ENCODE results near the gene RET.

Gene RET

GRCh38 chr10:43065761-43066160, 11.1 kb upstream of the RET start:
- Mint-ChIP-seq H3K4me1 (no peaks in the 10 kb centered on the region), H3K9me3 (no peaks in the 10 kb centered on the region), H3K27me3 (no peaks in the 10 kb centered on the region), H3K27ac (peak overlapping the region in 1 of 2 donors; percentile 74), H3K4me3 (no peak overlapping the region)
- DNase-seq (no peak), ATAC-seq (no peak)

- H3K4me3 Mint-ChIP-seq: no peak overlapping the region
- DNase-seq: no peak
- ATAC-seq: no peak
- no peak overlapping the region for H3K27ac Mint-ChIP-seq
- H3K27me3 Mint-ChIP-seq: no peaks in the 10 kb centered on the region
- no peaks in the 10 kb centered on the region for H3K9me3 Mint-ChIP-seq
- no peaks in the 10 kb centered on the region for H3K4me1 Mint-ChIP-seq
Measured at GRCh38 chr10:43066481-43066880, 10.4 kb upstream of the RET start.

DNA sequence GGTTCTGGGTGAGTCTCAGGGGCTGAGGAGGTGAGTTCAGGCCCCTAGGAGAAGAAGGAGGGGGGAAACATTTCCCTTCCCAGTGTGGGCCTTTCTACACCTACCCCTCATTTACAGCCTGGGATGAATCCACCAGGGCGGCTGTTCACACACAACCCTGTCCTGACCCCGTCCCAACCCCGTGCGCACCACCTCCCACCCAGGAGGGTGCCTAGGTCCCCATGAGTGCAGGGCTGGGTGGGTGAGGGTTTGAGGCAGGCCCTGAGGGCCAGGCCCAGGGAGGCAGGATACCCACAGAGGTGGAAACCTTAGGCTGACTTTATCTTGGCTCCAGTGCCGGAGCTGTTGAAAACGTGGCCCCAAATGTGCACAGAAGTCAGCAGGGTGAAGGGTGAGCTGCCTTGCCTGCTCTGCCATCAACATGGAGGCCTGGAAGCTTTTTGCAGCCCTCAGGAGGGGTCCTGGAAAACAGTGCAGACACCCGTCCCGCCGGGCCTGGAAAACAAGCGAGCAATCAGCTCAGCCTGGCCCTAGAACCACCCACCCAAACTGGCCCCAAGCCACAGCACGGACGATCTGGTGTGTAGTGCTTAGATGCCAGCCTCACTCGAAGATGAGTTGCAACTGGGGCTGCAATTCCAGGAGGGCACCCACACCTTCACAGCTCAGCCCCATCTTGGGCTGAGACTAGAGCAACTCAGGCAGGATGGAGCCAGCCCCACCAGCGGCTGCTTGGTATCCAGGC, 9.3 kb upstream of the RET start:
- Mint-ChIP-seq H3K27me3 (peaks cover 2% of the 10 kb centered on the region), H3K4me3 (no peak overlapping the region), H3K27ac (no peak overlapping the region), H3K9me3 (no peaks in the 10 kb centered on the region), H3K4me1 (no peaks in the 10 kb centered on the region)
- ATAC-seq (peak; percentile 34), DNase-seq (no peak)

GRCh38 chr10:43068136-43068395, 8.8 kb upstream of the RET start:
- peaks cover 7% of the 10 kb centered on the region for H3K27me3 Mint-ChIP-seq
- ATAC-seq (no peak), DNase-seq (no peak)
- no peaks in the 10 kb centered on the region for H3K9me3 Mint-ChIP-seq
- H3K4me1 Mint-ChIP-seq: no peaks in the 10 kb centered on the region
- H3K4me3 Mint-ChIP-seq: no peak overlapping the region
- H3K27ac Mint-ChIP-seq: no peak overlapping the region

GRCh38 chr10:43068471-43069210, 8.2 kb upstream of the RET start:
- Mint-ChIP-seq H3K4me3 (no peak overlapping the region), H3K9me3 (no peaks in the 10 kb centered on the region), H3K27me3 (peaks cover 11% of the 10 kb centered on the region), H3K27ac (no peak overlapping the region), H3K4me1 (no peaks in the 10 kb centered on the region)
- DNase-seq: no peak
- ATAC-seq: no peak

DNA sequence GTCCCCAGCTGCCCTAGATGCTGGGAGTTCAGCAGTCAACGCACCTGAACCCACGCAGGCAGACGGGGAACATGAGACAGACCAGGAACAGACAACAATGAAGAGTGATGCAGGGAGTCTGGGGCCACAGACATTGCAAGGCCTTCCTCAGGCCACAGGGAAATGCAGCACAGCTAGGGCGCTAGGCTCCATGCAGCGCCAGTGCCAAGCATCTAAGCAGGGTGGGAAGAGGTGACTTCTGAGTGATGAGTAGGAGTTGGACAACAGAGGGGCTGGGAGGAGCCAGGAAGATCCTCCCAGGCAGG, 7.7 kb upstream of the RET start:
- H3K27me3 Mint-ChIP-seq: peaks cover 11% of the 10 kb centered on the region
- DNase-seq (no peak), ATAC-seq (no peak)
- no peak overlapping the region for H3K4me3 Mint-ChIP-seq
- H3K4me1 Mint-ChIP-seq: no peaks in the 10 kb centered on the region
- H3K9me3 Mint-ChIP-seq: no peaks in the 10 kb centered on the region
- H3K27ac Mint-ChIP-seq: no peak overlapping the region

DNA sequence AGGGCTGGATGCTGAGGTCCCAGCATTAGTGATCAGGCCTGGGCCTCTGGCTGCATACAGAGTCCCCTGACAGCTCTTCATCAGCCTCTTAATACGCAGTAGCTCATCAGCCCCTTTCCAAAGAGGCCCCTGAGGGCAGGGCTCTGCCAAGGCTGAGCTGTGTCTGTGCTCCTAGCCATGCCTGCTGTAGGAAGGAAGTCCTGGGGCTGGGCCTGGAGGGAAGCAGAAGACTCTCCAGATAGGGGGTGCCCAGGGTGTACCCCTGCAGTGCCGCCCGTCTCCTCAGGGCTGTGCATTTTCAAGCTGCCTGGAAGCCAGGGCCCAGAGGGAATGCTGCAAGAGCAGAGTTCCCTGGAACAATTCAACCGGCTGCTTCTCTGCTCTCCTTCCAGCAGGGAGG, 7.3 kb upstream of the RET start:
- no peak for DNase-seq
- Mint-ChIP-seq H3K27ac (no peak overlapping the region), H3K4me3 (no peak overlapping the region), H3K9me3 (no peaks in the 10 kb centered on the region), H3K4me1 (no peaks in the 10 kb centered on the region), H3K27me3 (peaks cover 11% of the 10 kb centered on the region)
- ATAC-seq: no peak

- no peak for DNase-seq
- no peaks in the 10 kb centered on the region for H3K4me1 Mint-ChIP-seq
- peaks cover 19% of the 10 kb centered on the region for H3K27me3 Mint-ChIP-seq
- no peak overlapping the region for H3K27ac Mint-ChIP-seq
- H3K4me3 Mint-ChIP-seq: no peak overlapping the region
- no peak for ATAC-seq
- no peaks in the 10 kb centered on the region for H3K9me3 Mint-ChIP-seq
Measured at GRCh38 chr10:43070121-43071085, 6.5 kb upstream of the RET start.

DNA sequence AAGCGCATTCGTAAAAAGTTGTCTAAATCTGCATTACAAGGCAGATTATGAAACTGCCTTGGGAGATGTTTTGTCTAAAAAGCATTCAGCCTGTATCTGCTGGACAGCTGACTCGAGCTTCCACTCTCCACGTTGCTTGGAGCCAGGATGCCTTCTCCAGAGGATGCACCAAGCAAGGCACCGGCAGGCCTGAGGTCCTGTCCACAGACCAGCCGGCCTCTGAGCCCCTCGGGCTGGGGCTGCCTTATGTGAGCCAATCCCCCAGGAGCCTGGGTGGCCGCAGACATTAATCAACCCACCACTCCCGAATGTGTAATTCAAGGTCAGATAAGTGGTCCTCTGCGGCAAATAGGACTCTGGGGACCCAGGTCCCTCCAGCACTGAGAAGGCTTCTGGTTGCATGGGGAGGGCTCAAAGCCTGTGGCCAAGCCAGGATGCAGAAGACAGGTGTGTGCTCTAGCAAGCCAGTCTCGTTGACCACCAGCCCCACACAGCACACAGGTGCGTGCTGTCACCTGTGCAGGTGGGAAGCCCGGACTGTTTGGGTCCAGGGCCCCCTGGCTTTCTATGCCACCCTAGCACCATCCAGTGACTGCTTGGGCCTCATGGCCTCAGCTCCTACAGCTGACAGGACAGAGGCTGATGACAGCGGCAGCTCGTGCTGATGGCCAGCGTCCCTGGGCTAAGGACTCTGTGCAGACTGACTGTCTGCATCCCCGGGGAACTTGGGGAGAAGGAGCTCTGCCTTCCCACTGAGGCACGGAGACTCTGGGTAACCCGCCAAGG, 4.8 kb upstream of the RET start:
- no peaks in the 10 kb centered on the region for H3K9me3 Mint-ChIP-seq
- H3K4me1 Mint-ChIP-seq: no peaks in the 10 kb centered on the region
- no peak overlapping the region for H3K4me3 Mint-ChIP-seq
- no peak for DNase-seq
- no peak for ATAC-seq
- H3K27me3 Mint-ChIP-seq: peaks cover 32% of the 10 kb centered on the region
- H3K27ac Mint-ChIP-seq: no peak overlapping the region

GRCh38 chr10:43073191-43073590, 3.7 kb upstream of the RET start:
- H3K4me3 Mint-ChIP-seq: no peak overlapping the region
- no peak for ATAC-seq
- H3K4me1 Mint-ChIP-seq: peaks cover 7% of the 10 kb centered on the region
- DNase-seq: no peak
- H3K27me3 Mint-ChIP-seq: peaks cover 42% of the 10 kb centered on the region
- no peak overlapping the region for H3K27ac Mint-ChIP-seq
- no peaks in the 10 kb centered on the region for H3K9me3 Mint-ChIP-seq

- DNase-seq (no peak), ATAC-seq (no peak)
- Mint-ChIP-seq H3K9me3 (no peaks in the 10 kb centered on the region), H3K4me1 (peaks cover 12% of the 10 kb centered on the region), H3K27ac (no peak overlapping the region), H3K27me3 (peaks cover 47% of the 10 kb centered on the region), H3K4me3 (no peak overlapping the region)
Measured at GRCh38 chr10:43073721-43074120, 3.1 kb upstream of the RET start.

DNA sequence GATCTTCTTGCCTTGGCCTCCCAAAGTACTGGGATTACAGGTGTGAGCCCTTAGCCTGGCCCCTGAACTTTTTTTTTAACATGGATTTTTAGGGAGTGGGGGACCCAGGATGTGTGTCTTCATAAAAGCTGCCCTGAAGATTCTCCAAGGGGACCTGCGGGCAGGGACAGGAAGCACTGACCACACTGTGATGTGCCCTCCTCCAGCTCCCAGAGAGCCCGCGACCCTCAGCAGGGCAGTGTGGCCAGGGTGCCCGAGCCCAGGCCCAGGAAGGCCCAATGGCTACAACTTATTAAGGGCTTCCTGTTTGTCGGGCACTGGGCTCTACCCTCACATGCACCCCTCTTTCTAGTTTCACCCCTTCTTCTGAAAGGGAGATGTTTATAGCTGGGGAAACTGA, 2.5 kb upstream of the RET start:
- no peak for ATAC-seq
- Mint-ChIP-seq H3K27me3 (peaks cover 54% of the 10 kb centered on the region), H3K27ac (no peak overlapping the region), H3K9me3 (no peaks in the 10 kb centered on the region), H3K4me3 (no peak overlapping the region), H3K4me1 (peaks cover 12% of the 10 kb centered on the region)
- no peak for DNase-seq

- no peak for DNase-seq
- H3K27me3 Mint-ChIP-seq: peaks cover 60% of the 10 kb centered on the region
Measured at GRCh38 chr10:43074827-43075611, 1.9 kb upstream of the RET start.

GRCh38 chr10:43075612-43076003, 1.3 kb upstream of the RET start:
- peaks cover 66% of the 10 kb centered on the region for H3K27me3 Mint-ChIP-seq
- DNase-seq: no peak
- H3K4me3 Mint-ChIP-seq: no peak overlapping the region
- H3K9me3 Mint-ChIP-seq: no peaks in the 10 kb centered on the region
- H3K4me1 Mint-ChIP-seq: peaks cover 12% of the 10 kb centered on the region
- ATAC-seq: no peak
- H3K27ac Mint-ChIP-seq: no peak overlapping the region

More at GRCh38 chr10:43074827-43075611, 1.9 kb upstream of the RET start:
- H3K4me1 Mint-ChIP-seq: peaks cover 12% of the 10 kb centered on the region
- no peak overlapping the region for H3K27ac Mint-ChIP-seq
- no peaks in the 10 kb centered on the region for H3K9me3 Mint-ChIP-seq
- no peak overlapping the region for H3K4me3 Mint-ChIP-seq
- ATAC-seq: no peak
